H9 (cell line): Measurements from ENCODE around the gene UQCC2. TPM values are rescaled to one million over a fixed set of nuclear protein-coding genes. Genes with fewer than 3 reads are reported as not detected.
A peak's percentile ranks its signal among the peaks of the same experiment; 100 is the strongest.

Experiments used
- DNase-seq: peaks from one replicate; pipeline ENCODE4 v3.0.0-alpha.2; 2017
- H2AFZ ChIP-seq: one replicate; pipeline ENCODE4 v1.6.1; 2013; ENCODE audit warnings: mild to moderate bottlenecking, low read length, control low read depth, moderate library complexity
- H2AK5ac ChIP-seq: 2 replicates; pipeline ENCODE4 v1.6.1; 2013; ENCODE audit warnings: low read length, control low read depth, mixed read lengths; ENCODE audit not compliant: insufficient read length
- H2BK120ac ChIP-seq: one replicate; pipeline ENCODE4 v1.6.1; 2013; ENCODE audit warnings: low read depth, mild to moderate bottlenecking, low read length, control low read depth, inconsistent platforms; ENCODE audit not compliant: poor library complexity, severe bottlenecking
- H2BK12ac ChIP-seq: 2 replicates; pipeline ENCODE4 v1.6.1; 2013; ENCODE audit warnings: low read length, control low read depth, mixed read lengths, low read depth; ENCODE audit not compliant: insufficient read length
- H2BK15ac ChIP-seq: 2 replicates; pipeline ENCODE4 v1.6.1; 2013; ENCODE audit warnings: low read depth, low read length, control low read depth
- H2BK20ac ChIP-seq: one replicate; pipeline ENCODE4 v1.6.1; 2013; ENCODE audit warnings: low read depth, mild to moderate bottlenecking, low read length, control low read depth, inconsistent platforms; ENCODE audit not compliant: poor library complexity, severe bottlenecking
- H2BK5ac ChIP-seq: 2 replicates; pipeline ENCODE4 v1.6.1; 2013; ENCODE audit warnings: low read length, control low read depth, mixed read lengths; ENCODE audit not compliant: insufficient read length
- H3K14ac ChIP-seq: 2 replicates; pipeline ENCODE4 v1.6.1; 2013; ENCODE audit warnings: low read length, control low read depth; ENCODE audit not compliant: insufficient read depth
- H3K18ac ChIP-seq: 2 replicates; pipeline ENCODE4 v1.6.1; 2013; ENCODE audit warnings: low read depth, mild to moderate bottlenecking, mixed read lengths, low read length, control low read depth; ENCODE audit not compliant: insufficient read length
- H3K23ac ChIP-seq: 2 replicates; pipeline ENCODE4 v1.6.1; 2013; ENCODE audit warnings: low read length, control low read depth, mixed read lengths, low read depth; ENCODE audit not compliant: insufficient read length
- H3K23me2 ChIP-seq: 2 replicates; pipeline ENCODE4 v1.6.1; 2013; ENCODE audit warnings: low read depth, mild to moderate bottlenecking, mixed read lengths, low read length, control low read depth; ENCODE audit not compliant: insufficient read length, poor library complexity, severe bottlenecking
- H3K27ac ChIP-seq: 2 replicates; pipeline ENCODE4 v1.5.1; 2013; ENCODE audit warnings: low read length, control low read depth, mixed read lengths, low read depth; ENCODE audit not compliant: insufficient read length
- H3K27me3 ChIP-seq: 2 replicates; pipeline ENCODE4 v1.6.1; 2013; ENCODE audit warnings: low read length, control low read depth, inconsistent platforms; ENCODE audit not compliant: insufficient read depth
- H3K4ac ChIP-seq: 2 replicates; pipeline ENCODE4 v1.6.1; 2013; ENCODE audit warnings: low read depth, mild to moderate bottlenecking, control low read depth, inconsistent platforms, low read length, moderate library complexity
- H3K4me1 ChIP-seq: 2 replicates; pipeline ENCODE4 v1.6.1; 2013; ENCODE audit warnings: low read length, control low read depth, inconsistent platforms; ENCODE audit not compliant: insufficient read depth
- H3K4me2 ChIP-seq: 2 replicates; pipeline ENCODE4 v1.6.1; 2013; ENCODE audit warnings: low read length, control low read depth, mixed read lengths; ENCODE audit not compliant: insufficient read length, insufficient read depth
- H3K56ac ChIP-seq: 2 replicates; pipeline ENCODE4 v1.6.1; 2013; ENCODE audit warnings: low read depth, mild to moderate bottlenecking, mixed read lengths, low read length, control low read depth; ENCODE audit not compliant: insufficient read length
- H3K79me1 ChIP-seq: 2 replicates; pipeline ENCODE4 v1.6.1; 2013; ENCODE audit warnings: low read depth, mild to moderate bottlenecking, moderate library complexity, low read length, control low read depth, inconsistent platforms; ENCODE audit not compliant: insufficient read depth, poor library complexity, severe bottlenecking
- H3K79me2 ChIP-seq: 2 replicates; pipeline ENCODE4 v1.6.1; 2013; ENCODE audit warnings: low read length, control low read depth, inconsistent platforms; ENCODE audit not compliant: insufficient read depth
- H3K9ac ChIP-seq: 2 replicates; pipeline ENCODE4 v1.6.1; 2013; ENCODE audit warnings: low read length, control low read depth, mixed read lengths; ENCODE audit not compliant: insufficient read length; ENCODE audit errors: extremely low read depth
- H3K9me3 ChIP-seq: one replicate; pipeline ENCODE4 v1.6.1; 2013; ENCODE audit warnings: low read depth, low read length, inconsistent platforms; ENCODE audit not compliant: control insufficient read depth
- H3T11ph ChIP-seq: one replicate; pipeline ENCODE4 v1.6.1; 2013; ENCODE audit warnings: mild to moderate bottlenecking, low read length, control low read depth, inconsistent platforms
- H4K20me1 ChIP-seq: one replicate; pipeline ENCODE4 v1.6.1; 2013; ENCODE audit not compliant: control insufficient read depth, insufficient read length, insufficient read depth
- H4K5ac ChIP-seq: 2 replicates; pipeline ENCODE4 v1.6.1; 2013; ENCODE audit warnings: low read depth, mild to moderate bottlenecking, mixed read lengths, low read length, control low read depth; ENCODE audit not compliant: insufficient read length
- H4K8ac ChIP-seq: replicated peaks from 2 replicates; pipeline ENCODE4 v1.6.1; 2013; ENCODE audit warnings: low read length, control low read depth, mixed read lengths, low read depth; ENCODE audit not compliant: insufficient read length
- H4K91ac ChIP-seq: 2 replicates; pipeline ENCODE4 v1.6.1; 2013; ENCODE audit warnings: low read depth, mild to moderate bottlenecking, moderate library complexity, mixed read lengths, low read length, control low read depth; ENCODE audit not compliant: insufficient read length
- H3K27ac Mint-ChIP-seq, 3 experiments: 2 replicates in 2 of 3; 3 replicates in 1 of 3; pipeline ENCODE4 v1.8.0; 2020 to 2021; ENCODE audit warnings: mixed read lengths in 3 of 3, mild to moderate bottlenecking in 1 of 3, moderate library complexity in 1 of 3
- H3K27me3 Mint-ChIP-seq: 2 replicates; pipeline ENCODE4 v1.8.0; 2021; ENCODE audit warnings: low read depth, mild to moderate bottlenecking, moderate library complexity, mixed read lengths
- H3K36me3 Mint-ChIP-seq, 3 experiments: 2 replicates in 2 of 3; 3 replicates in 1 of 3; pipeline ENCODE4 v1.8.0; 2020 to 2021; ENCODE audit warnings: low read depth in 3 of 3, mixed read lengths in 3 of 3; ENCODE audit not compliant: insufficient read depth in 1 of 3
- H3K4me1 Mint-ChIP-seq, 2 experiments: 2 replicates each; pipeline ENCODE4 v1.8.0; 2020; ENCODE audit warnings: mixed read lengths in 2 of 2
- H3K4me3 Mint-ChIP-seq, 2 experiments: 2 replicates in 1 of 2; 3 replicates in 1 of 2; pipeline ENCODE4 v1.8.0; 2020 to 2021; ENCODE audit warnings: mild to moderate bottlenecking in 2 of 2, mixed read lengths in 2 of 2, moderate library complexity in 1 of 2
- H3K9me3 Mint-ChIP-seq, 2 experiments: 2 replicates in 1 of 2; 3 replicates in 1 of 2; pipeline ENCODE4 v1.8.0; 2020; ENCODE audit warnings: mild to moderate bottlenecking in 2 of 2, mixed read lengths in 2 of 2, moderate library complexity in 1 of 2
- WGBS: extraction: QIAGEN DNeasy Blood & Tissue Kit; methylation state at CpG from one replicate; pipeline ENCODE4 v1.1.7; 2013; ENCODE audit warnings: missing lambda C conversion rate, low lambda C conversion rate, mixed read lengths; ENCODE audit not compliant: insufficient read length; ENCODE audit errors: extremely low coverage; 5-methylcytosine and 5-hydroxymethylcytosine counted together
- total RNA-seq: library from RNA; stranded (reverse); gene quantifications from 2 replicates; pipeline ENCODE4 v1.2.1, GENCODE V29; 2021
- TF ChIP-seq, protein P1 (sequence below): fragments of 200-600 bp; sonication (generic); conservative IDR thresholded peaks from 3 replicates; pipeline ENCODE4 v1.8.0; 2021; ENCODE audit warnings: antibody characterized with exemption, mild to moderate bottlenecking

The UQCC2 gene
- total RNA-seq, 1 experiment from 2014 or later, result 140 TPM

DNA sequence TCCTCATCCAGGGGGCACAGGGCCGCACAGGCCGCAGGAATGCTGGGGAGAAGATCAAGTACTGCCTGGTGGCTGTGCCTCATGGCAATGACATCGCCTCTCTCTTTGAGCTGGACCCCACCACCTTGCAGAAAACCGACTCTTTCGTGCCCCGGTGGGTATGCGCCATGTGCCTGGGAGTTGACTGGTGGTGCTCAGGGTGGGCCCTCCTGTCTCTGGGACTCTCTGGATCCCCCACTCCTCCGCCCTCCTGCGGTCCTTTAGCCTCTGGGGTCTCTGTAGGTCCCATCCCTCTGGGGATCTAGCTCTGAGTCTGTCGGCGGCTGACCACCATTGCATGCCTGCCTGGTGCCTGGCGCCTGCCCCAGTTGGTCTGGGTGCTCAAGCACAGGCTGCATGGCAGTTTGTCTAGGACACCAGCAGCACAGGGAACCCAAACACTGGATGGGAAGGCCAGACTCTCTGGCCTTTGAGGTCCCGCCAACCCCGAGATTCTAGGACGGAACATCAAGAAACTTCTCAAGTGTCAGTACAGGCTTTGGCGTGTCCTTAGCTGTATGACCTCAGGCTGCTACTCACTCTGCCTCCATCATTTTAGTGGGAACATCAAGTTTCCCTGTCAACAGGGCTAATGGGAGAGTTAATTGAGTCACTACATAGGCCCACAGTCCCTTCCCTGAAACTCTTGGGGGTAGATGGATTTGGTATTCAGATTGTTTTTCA, 47.6 kb downstream of the UQCC2 start:
- H3K36me3 Mint-ChIP-seq, result peaks cover 15 to 51% (median 23%) of the 10 kb centered on the region in 3 experiments; a peak in 6 of 7 replicates
- no peaks in the 10 kb centered on the region for H3K27me3 Mint-ChIP-seq
- Histone ChIP-seq H3K79me1 (no peaks in the 10 kb centered on the region), H3K27me3 (no peaks in the 10 kb centered on the region), H3K79me2 (no peaks in the 10 kb centered on the region), H4K5ac (no peak overlapping the region), H2AK5ac (no peak overlapping the region), H4K8ac (no peak overlapping the region), H3K4me1 (no peaks in the 10 kb centered on the region), H2BK12ac (no peak overlapping the region), H3K14ac (no peak overlapping the region), H3K27ac (no peak overlapping the region), H2BK5ac (no peak overlapping the region), H2BK20ac (no peak overlapping the region), H3K9ac (no peak overlapping the region), H3K23ac (no peak overlapping the region), H3K23me2 (no peaks in the 10 kb centered on the region), H2AFZ (no peak overlapping the region), H4K20me1 (no peaks in the 10 kb centered on the region), H4K91ac (no peak overlapping the region), H3T11ph (no peak overlapping the region), H3K9me3 (no peaks in the 10 kb centered on the region), H2BK120ac (no peak overlapping the region), H3K18ac (no peak overlapping the region), H3K4me2 (no peak overlapping the region), H3K56ac (no peak overlapping the region), H2BK15ac (no peak overlapping the region), H3K4ac (no peak overlapping the region)
- TF ChIP-seq, protein P1, sequence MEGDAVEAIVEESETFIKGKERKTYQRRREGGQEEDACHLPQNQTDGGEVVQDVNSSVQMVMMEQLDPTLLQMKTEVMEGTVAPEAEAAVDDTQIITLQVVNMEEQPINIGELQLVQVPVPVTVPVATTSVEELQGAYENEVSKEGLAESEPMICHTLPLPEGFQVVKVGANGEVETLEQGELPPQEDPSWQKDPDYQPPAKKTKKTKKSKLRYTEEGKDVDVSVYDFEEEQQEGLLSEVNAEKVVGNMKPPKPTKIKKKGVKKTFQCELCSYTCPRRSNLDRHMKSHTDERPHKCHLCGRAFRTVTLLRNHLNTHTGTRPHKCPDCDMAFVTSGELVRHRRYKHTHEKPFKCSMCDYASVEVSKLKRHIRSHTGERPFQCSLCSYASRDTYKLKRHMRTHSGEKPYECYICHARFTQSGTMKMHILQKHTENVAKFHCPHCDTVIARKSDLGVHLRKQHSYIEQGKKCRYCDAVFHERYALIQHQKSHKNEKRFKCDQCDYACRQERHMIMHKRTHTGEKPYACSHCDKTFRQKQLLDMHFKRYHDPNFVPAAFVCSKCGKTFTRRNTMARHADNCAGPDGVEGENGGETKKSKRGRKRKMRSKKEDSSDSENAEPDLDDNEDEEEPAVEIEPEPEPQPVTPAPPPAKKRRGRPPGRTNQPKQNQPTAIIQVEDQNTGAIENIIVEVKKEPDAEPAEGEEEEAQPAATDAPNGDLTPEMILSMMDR, result no peak
- H3K9me3 Mint-ChIP-seq, result no peaks in the 10 kb centered on the region; a peak in 1 of 5 replicates
- WGBS, result no CpG with 5 or more reads among the region's 16 CpGs
- no peaks in the 10 kb centered on the region for H3K4me1 Mint-ChIP-seq
- no peak for DNase-seq
- H3K4me3 Mint-ChIP-seq, result no peak overlapping the region
- H3K27ac Mint-ChIP-seq, result peak overlapping the region in 2 of 3 experiments; percentile 27 to 44; a peak in 2 of 7 replicates
